ENCODE data around the gene CERS5. TPM values are rescaled to one million over a fixed set of nuclear protein-coding genes. Genes with fewer than 3 reads are reported as not detected.

Gene CERS5
- total RNA-seq, 1 experiment from 2014 or later = 62.6 TPM

DNA sequence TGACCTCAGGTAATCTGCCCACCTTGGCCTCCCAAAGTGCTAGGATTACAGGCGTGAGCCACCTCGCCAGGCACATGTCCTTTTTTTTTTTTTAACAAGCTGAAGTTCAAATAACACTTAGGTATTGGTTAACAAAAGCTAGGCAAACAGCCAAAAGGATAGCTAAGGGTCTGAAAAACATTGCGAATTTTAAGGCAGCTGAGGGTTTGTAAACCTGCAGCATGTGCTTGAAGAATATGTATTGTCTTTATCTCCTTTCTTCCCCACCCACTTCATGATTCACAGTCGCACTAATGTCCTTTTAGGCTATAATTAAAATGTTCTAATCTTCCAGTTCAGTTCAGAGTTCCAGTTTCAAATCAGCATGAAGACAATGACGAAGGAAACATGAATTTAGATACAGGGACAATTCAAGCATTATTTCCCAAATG is 30.1 kb upstream of the CERS5 start:
- Mint-ChIP-seq H3K27ac (ENCODE audit: unreplicated experiment) (no peak overlapping the region), H3K4me3 (ENCODE audit: unreplicated experiment) (no peak overlapping the region), H3K36me3 (ENCODE audit: insufficient read depth, unreplicated experiment) (peaks cover 60% of the 10 kb centered on the region), H3K27me3 (ENCODE audit: insufficient read depth, unreplicated experiment) (no peaks in the 10 kb centered on the region), H3K4me1 (ENCODE audit: low read depth, unreplicated experiment) (peaks cover 23% of the 10 kb centered on the region), H3K9me3 (ENCODE audit: unreplicated experiment) (no peaks in the 10 kb centered on the region)
- intact Hi-C loops (cut with micrococcal nuclease; ENCODE audit: unreplicated experiment) = no loop called here
- TF ChIP-seq, protein P1, sequence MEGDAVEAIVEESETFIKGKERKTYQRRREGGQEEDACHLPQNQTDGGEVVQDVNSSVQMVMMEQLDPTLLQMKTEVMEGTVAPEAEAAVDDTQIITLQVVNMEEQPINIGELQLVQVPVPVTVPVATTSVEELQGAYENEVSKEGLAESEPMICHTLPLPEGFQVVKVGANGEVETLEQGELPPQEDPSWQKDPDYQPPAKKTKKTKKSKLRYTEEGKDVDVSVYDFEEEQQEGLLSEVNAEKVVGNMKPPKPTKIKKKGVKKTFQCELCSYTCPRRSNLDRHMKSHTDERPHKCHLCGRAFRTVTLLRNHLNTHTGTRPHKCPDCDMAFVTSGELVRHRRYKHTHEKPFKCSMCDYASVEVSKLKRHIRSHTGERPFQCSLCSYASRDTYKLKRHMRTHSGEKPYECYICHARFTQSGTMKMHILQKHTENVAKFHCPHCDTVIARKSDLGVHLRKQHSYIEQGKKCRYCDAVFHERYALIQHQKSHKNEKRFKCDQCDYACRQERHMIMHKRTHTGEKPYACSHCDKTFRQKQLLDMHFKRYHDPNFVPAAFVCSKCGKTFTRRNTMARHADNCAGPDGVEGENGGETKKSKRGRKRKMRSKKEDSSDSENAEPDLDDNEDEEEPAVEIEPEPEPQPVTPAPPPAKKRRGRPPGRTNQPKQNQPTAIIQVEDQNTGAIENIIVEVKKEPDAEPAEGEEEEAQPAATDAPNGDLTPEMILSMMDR (IDR thresholded peaks at IDR 0.05; ENCODE audit: insufficient read depth in 1 of 2, low read depth in 1 of 2, low read length in 1 of 2, severe bottlenecking in 1 of 2, unreplicated experiment in 1 of 2) = no peak
- BruUV-seq (replicated peaks) = no TSS peak
- H3K27me3 ChIP-seq (replicated peaks; ENCODE audit: control insufficient read depth, insufficient read depth, low read length) = no peaks in the 10 kb centered on the region
- peaks cover 6% of the 10 kb centered on the region for H3K36me3 ChIP-seq (ENCODE audit: control insufficient read depth, insufficient read depth, low read length)
- peaks cover 20% of the 10 kb centered on the region for H3K4me1 ChIP-seq
- POLR2A ChIA-PET = no interaction called here
- CTCF ChIA-PET = interaction anchor here (1.2 kb wide), 1 partner anchor 9 kb away, joined by 7 read pairs; no protein-coding TSS in a partner anchor
- no peak for DNase-seq
- no peak overlapping the region for H3K4me3 ChIP-seq (ENCODE audit: low read depth, low read length)
- no peaks in the 10 kb centered on the region for H3K9me3 ChIP-seq

DNA sequence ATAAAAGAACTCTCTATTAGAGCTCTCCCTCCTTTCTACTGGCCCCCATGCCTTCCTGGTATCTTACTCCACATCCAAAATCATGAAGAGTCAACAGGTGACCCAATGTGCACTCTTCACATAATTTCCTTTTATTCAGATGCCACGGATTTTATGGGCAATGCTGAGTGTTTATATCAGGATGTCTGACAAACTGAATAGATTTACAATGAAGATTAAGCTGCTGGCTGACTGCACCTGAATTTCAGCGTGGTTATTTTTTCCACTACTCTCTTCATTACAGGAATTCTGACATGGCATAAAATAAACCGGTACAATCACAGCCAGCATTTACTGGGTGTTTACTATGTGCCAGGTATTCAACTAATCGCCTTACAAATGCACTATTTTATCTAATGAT is 29.4 kb upstream of the CERS5 start:
- intact Hi-C loops (cut with micrococcal nuclease; ENCODE audit: unreplicated experiment) = no loop called here
- peaks cover 18% of the 10 kb centered on the region for H3K4me1 Mint-ChIP-seq (ENCODE audit: low read depth, unreplicated experiment)

DNA sequence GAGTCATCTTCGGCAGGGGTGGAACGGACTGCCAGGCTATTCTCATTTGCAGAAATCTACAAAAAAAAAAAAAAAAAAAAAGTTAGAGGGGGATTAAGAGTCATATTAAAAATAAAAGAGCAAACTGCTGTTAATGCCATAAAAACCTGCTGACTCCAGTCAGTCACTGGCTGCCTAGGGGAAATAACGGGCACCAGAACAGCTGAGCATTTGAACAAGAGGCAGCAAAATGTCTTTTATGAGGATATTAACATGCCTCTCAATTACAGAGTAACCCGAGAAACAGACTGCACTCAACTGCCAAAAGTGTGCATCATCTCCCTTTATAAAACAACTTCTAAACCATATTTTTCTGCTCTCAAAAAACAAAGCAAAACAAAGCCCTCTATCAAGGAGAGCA is 28.7 kb upstream of the CERS5 start:
- H3K27ac Mint-ChIP-seq (ENCODE audit: unreplicated experiment) = no peak overlapping the region
- peaks cover 63% of the 10 kb centered on the region for H3K36me3 Mint-ChIP-seq (ENCODE audit: insufficient read depth, unreplicated experiment)
- H3K9me3 ChIP-seq = no peaks in the 10 kb centered on the region
- ChIA-PET POLR2A (interaction anchor here (0.5 kb wide), 1 partner anchor 81 kb away, joined by 12 read pairs; no protein-coding TSS in a partner anchor), CTCF (interaction anchor here (0.5 kb wide), 1 partner anchor 149 kb away, joined by 6 read pairs; no protein-coding TSS in a partner anchor)
- no peaks in the 10 kb centered on the region for H3K27me3 ChIP-seq (replicated peaks; ENCODE audit: control insufficient read depth, insufficient read depth, low read length)
- no TSS peak for BruUV-seq (replicated peaks)
- no peaks in the 10 kb centered on the region for H3K9me3 Mint-ChIP-seq (ENCODE audit: unreplicated experiment)
- no peaks in the 10 kb centered on the region for H3K27me3 Mint-ChIP-seq (ENCODE audit: insufficient read depth, unreplicated experiment)
- intact Hi-C loops (cut with micrococcal nuclease; ENCODE audit: unreplicated experiment) = no loop called here
- no peak for DNase-seq
- TF ChIP-seq, protein P1 (IDR thresholded peaks at IDR 0.05; ENCODE audit: insufficient read depth in 1 of 2, low read depth in 1 of 2, low read length in 1 of 2, severe bottlenecking in 1 of 2, unreplicated experiment in 1 of 2) = no peak
- no peak overlapping the region for H3K4me3 Mint-ChIP-seq (ENCODE audit: unreplicated experiment)
- peaks cover 4% of the 10 kb centered on the region; the same call in 1 of the 2 replicates for H3K36me3 ChIP-seq (ENCODE audit: control insufficient read depth, insufficient read depth, low read length)
- H3K4me1 ChIP-seq = peaks cover 7% of the 10 kb centered on the region
- H3K4me1 Mint-ChIP-seq (ENCODE audit: low read depth, unreplicated experiment) = peaks cover 12% of the 10 kb centered on the region
- H3K4me3 ChIP-seq (ENCODE audit: low read depth, low read length) = no peak overlapping the region

More for the DNA sequence above, 29.4 kb upstream of the CERS5 start:
- CTCF ChIA-PET = interaction anchor here (0.5 to 1.2 kb wide), 2 partner anchors 8 to 150 kb away, joined by 6 to 7 read pairs; no protein-coding TSS in a partner anchor
- H3K9me3 Mint-ChIP-seq (ENCODE audit: unreplicated experiment) = no peaks in the 10 kb centered on the region
- TF ChIP-seq, protein P1 (IDR thresholded peaks at IDR 0.05; ENCODE audit: insufficient read depth in 1 of 2, low read depth in 1 of 2, low read length in 1 of 2, severe bottlenecking in 1 of 2, unreplicated experiment in 1 of 2) = no peak
- no peak overlapping the region for H3K27ac Mint-ChIP-seq (ENCODE audit: unreplicated experiment)
- H3K27me3 Mint-ChIP-seq (ENCODE audit: insufficient read depth, unreplicated experiment) = no peaks in the 10 kb centered on the region
- BruUV-seq (replicated peaks) = no TSS peak
- H3K36me3 Mint-ChIP-seq (ENCODE audit: insufficient read depth, unreplicated experiment) = peaks cover 60% of the 10 kb centered on the region
- Histone ChIP-seq H3K36me3 (ENCODE audit: control insufficient read depth, insufficient read depth, low read length) (peaks cover 6% of the 10 kb centered on the region), H3K9me3 (no peaks in the 10 kb centered on the region), H3K4me1 (peaks cover 14% of the 10 kb centered on the region), H3K4me3 (ENCODE audit: low read depth, low read length) (no peak overlapping the region), H3K27me3 (replicated peaks; ENCODE audit: control insufficient read depth, insufficient read depth, low read length) (no peaks in the 10 kb centered on the region)
- H3K4me3 Mint-ChIP-seq (ENCODE audit: unreplicated experiment) = no peak overlapping the region
- no peak for DNase-seq
- POLR2A ChIA-PET = interaction anchor here (0.6 kb wide), 1 partner anchor 100 kb away, joined by 4 read pairs; no protein-coding TSS in a partner anchor

Data from Caco-2 (cell line).